ENCODE measurements around the gene SPTLC1. TPM values are rescaled to one million over a fixed set of nuclear protein-coding genes. Genes with fewer than 3 reads are reported as not detected.
A peak's percentile ranks its signal among the peaks of the same experiment; 100 is the strongest.
"Not testable (repeated sequence)": the region's sequence is repeated elsewhere in the genome, so short reads cannot be mapped to it uniquely, and the experiment has no call there.

Gene SPTLC1
- total RNA-seq, 1 donor: 132 TPM

GRCh38 chr9:92008041-92008440, 107.2 kb downstream of the SPTLC1 start:
- no peak for DNase-seq (ENCODE audit: low read depth)
- no peak for TF ChIP-seq CTCF (IDR thresholded peaks at IDR 0.05; ENCODE audit: insufficient read depth, low read depth, low read length)
- H3K4me3 ChIP-seq (ENCODE audit: low read depth, low read length): no peak overlapping the region

GRCh38 chr9:92004045-92004392, 111.2 kb downstream of the SPTLC1 start:
- peak overlapping the region; percentile 18 for H3K4me3 ChIP-seq (ENCODE audit: low read depth, low read length)
- DNase-seq (ENCODE audit: low read depth): no peak
- no peak for TF ChIP-seq CTCF (IDR thresholded peaks at IDR 0.05; ENCODE audit: insufficient read depth, low read depth, low read length)

- DNase-seq (ENCODE audit: low read depth): no peak
- TF ChIP-seq CTCF (IDR thresholded peaks at IDR 0.05; ENCODE audit: insufficient read depth, low read depth, low read length): no peak
- no peak overlapping the region for H3K4me3 ChIP-seq (ENCODE audit: low read depth, low read length)
Measured at GRCh38 chr9:92003308-92004044, 111.7 kb downstream of the SPTLC1 start.

- not testable (repeated sequence) for DNase-seq (ENCODE audit: low read depth)
Measured at GRCh38 chr9:92001948-92002347, 113.3 kb downstream of the SPTLC1 start.

GRCh38 chr9:92001244-92001643, 114.0 kb downstream of the SPTLC1 start:
- H3K4me3 ChIP-seq (ENCODE audit: low read depth, low read length): no peak overlapping the region
- DNase-seq (ENCODE audit: low read depth): peak; percentile 36
- TF ChIP-seq CTCF (IDR thresholded peaks at IDR 0.05; ENCODE audit: insufficient read depth, low read depth, low read length): no peak

More at GRCh38 chr9:92001948-92002347, 113.3 kb downstream of the SPTLC1 start:
- H3K4me3 ChIP-seq (ENCODE audit: low read depth, low read length): not testable (repeated sequence)

GRCh38 chr9:91995000-91995655, 120.1 kb downstream of the SPTLC1 start:
- TF ChIP-seq CTCF (IDR thresholded peaks at IDR 0.05; ENCODE audit: insufficient read depth, low read depth, low read length): no peak
- H3K4me3 ChIP-seq (ENCODE audit: low read depth, low read length): no peak overlapping the region
- no peak for DNase-seq (ENCODE audit: low read depth)

- no peak for DNase-seq (ENCODE audit: low read depth)
- TF ChIP-seq CTCF (IDR thresholded peaks at IDR 0.05; ENCODE audit: insufficient read depth, low read depth, low read length): no peak
- no peak overlapping the region for H3K4me3 ChIP-seq (ENCODE audit: low read depth, low read length)
Measured at GRCh38 chr9:91994422-91994821, 120.8 kb downstream of the SPTLC1 start.

Measured in fibroblast of villous mesenchyme (primary cell).